Measurements from ENCODE around the gene STX2.

The STX2 gene

GRCh38 chr12:130881046-130881445 lies 42.0 kb upstream of the STX2 start:
- Histone ChIP-seq H3K9ac (ENCODE audit: low read depth, low read length, poor library complexity, severe bottlenecking) (no peak overlapping the region), H3K9me2 (replicated peaks; ENCODE audit: low read depth, low read length) (no peaks in the 10 kb centered on the region)

GRCh38 chr12:130880411-130880885 lies 41.4 kb upstream of the STX2 start:
- Histone ChIP-seq H3K27me3 (ENCODE audit: insufficient read depth, low read length, poor library complexity, severe bottlenecking) (no peaks in the 10 kb centered on the region), H3K4me2 (ENCODE audit: low read depth, low read length, poor library complexity, severe bottlenecking) (no peak overlapping the region), H3K79me2 (ENCODE audit: insufficient read depth, low read length) (peaks cover 22% of the 10 kb centered on the region), H3K9ac (ENCODE audit: low read depth, low read length, poor library complexity, severe bottlenecking) (no peak overlapping the region), H4K20me1 (ENCODE audit: insufficient read depth, low read length, poor library complexity, severe bottlenecking) (peaks cover 27% of the 10 kb centered on the region), H3K4me3 (ENCODE audit: low read length, poor library complexity, severe bottlenecking) (no peak overlapping the region), H3K9me2 (replicated peaks; ENCODE audit: low read depth, low read length) (no peaks in the 10 kb centered on the region), H3K36me3 (ENCODE audit: insufficient read depth, low read length) (peaks cover 22% of the 10 kb centered on the region), H3K4me1 (ENCODE audit: insufficient read depth, low read length, poor library complexity, severe bottlenecking) (no peaks in the 10 kb centered on the region), H3K9me3 (ENCODE audit: insufficient read depth, low read depth, low read length) (no peaks in the 10 kb centered on the region), H2AFZ (ENCODE audit: low read length) (no peak overlapping the region), H3F3A (ENCODE audit: low read depth) (peaks cover 12% of the 10 kb centered on the region; the same call in 1 of the 2 replicates)
- TF ChIP-seq, protein P1, sequence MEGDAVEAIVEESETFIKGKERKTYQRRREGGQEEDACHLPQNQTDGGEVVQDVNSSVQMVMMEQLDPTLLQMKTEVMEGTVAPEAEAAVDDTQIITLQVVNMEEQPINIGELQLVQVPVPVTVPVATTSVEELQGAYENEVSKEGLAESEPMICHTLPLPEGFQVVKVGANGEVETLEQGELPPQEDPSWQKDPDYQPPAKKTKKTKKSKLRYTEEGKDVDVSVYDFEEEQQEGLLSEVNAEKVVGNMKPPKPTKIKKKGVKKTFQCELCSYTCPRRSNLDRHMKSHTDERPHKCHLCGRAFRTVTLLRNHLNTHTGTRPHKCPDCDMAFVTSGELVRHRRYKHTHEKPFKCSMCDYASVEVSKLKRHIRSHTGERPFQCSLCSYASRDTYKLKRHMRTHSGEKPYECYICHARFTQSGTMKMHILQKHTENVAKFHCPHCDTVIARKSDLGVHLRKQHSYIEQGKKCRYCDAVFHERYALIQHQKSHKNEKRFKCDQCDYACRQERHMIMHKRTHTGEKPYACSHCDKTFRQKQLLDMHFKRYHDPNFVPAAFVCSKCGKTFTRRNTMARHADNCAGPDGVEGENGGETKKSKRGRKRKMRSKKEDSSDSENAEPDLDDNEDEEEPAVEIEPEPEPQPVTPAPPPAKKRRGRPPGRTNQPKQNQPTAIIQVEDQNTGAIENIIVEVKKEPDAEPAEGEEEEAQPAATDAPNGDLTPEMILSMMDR (conservative IDR thresholded peaks at IDR 0.05; ENCODE audit: low read length) = no peak
- TF ChIP-seq EZH2phosphoT487 (IDR thresholded peaks at IDR 0.05; ENCODE audit: borderline replicate concordance) = no peak

More at GRCh38 chr12:130881046-130881445, 42.0 kb upstream of the STX2 start:
- TF ChIP-seq, protein P1 (conservative IDR thresholded peaks at IDR 0.05; ENCODE audit: low read length) = no peak
- TF ChIP-seq EZH2phosphoT487 (IDR thresholded peaks at IDR 0.05; ENCODE audit: borderline replicate concordance) = no peak
- H3K9me3 ChIP-seq (ENCODE audit: insufficient read depth, low read depth, low read length) = no peaks in the 10 kb centered on the region
- H3K36me3 ChIP-seq (ENCODE audit: insufficient read depth, low read length) = peaks cover 16% of the 10 kb centered on the region
- H4K20me1 ChIP-seq (ENCODE audit: insufficient read depth, low read length, poor library complexity, severe bottlenecking) = peaks cover 21% of the 10 kb centered on the region
- H3K4me3 ChIP-seq (ENCODE audit: low read length, poor library complexity, severe bottlenecking) = no peak overlapping the region
- no peak overlapping the region for H3K4me2 ChIP-seq (ENCODE audit: low read depth, low read length, poor library complexity, severe bottlenecking)
- H3F3A ChIP-seq (ENCODE audit: low read depth) = peaks cover 12% of the 10 kb centered on the region; the same call in 1 of the 2 replicates
- H3K27me3 ChIP-seq (ENCODE audit: insufficient read depth, low read length, poor library complexity, severe bottlenecking) = no peaks in the 10 kb centered on the region
- no peaks in the 10 kb centered on the region for H3K4me1 ChIP-seq (ENCODE audit: insufficient read depth, low read length, poor library complexity, severe bottlenecking)
- peaks cover 16% of the 10 kb centered on the region for H3K79me2 ChIP-seq (ENCODE audit: insufficient read depth, low read length)
- H2AFZ ChIP-seq (ENCODE audit: low read length) = no peak overlapping the region

- no peak overlapping the region for H3K4me3 ChIP-seq (ENCODE audit: low read length, poor library complexity, severe bottlenecking)
- no peaks in the 10 kb centered on the region for H3K27me3 ChIP-seq (ENCODE audit: insufficient read depth, low read length, poor library complexity, severe bottlenecking)
- no peaks in the 10 kb centered on the region for H3K9me2 ChIP-seq (replicated peaks; ENCODE audit: low read depth, low read length)
- H3K4me1 ChIP-seq (ENCODE audit: insufficient read depth, low read length, poor library complexity, severe bottlenecking) = peaks cover 2% of the 10 kb centered on the region
- no peaks in the 10 kb centered on the region for H3K9me3 ChIP-seq (ENCODE audit: insufficient read depth, low read depth, low read length)
- peaks cover 12% of the 10 kb centered on the region; the same call in 1 of the 2 replicates for H3F3A ChIP-seq (ENCODE audit: low read depth)
- H2AFZ ChIP-seq (ENCODE audit: low read length) = no peak overlapping the region
- no peak overlapping the region for H3K9ac ChIP-seq (ENCODE audit: low read depth, low read length, poor library complexity, severe bottlenecking)
- peaks cover 28% of the 10 kb centered on the region for H3K36me3 ChIP-seq (ENCODE audit: insufficient read depth, low read length)
- peaks cover 33% of the 10 kb centered on the region for H4K20me1 ChIP-seq (ENCODE audit: insufficient read depth, low read length, poor library complexity, severe bottlenecking)
- H3K79me2 ChIP-seq (ENCODE audit: insufficient read depth, low read length) = peaks cover 27% of the 10 kb centered on the region
- TF ChIP-seq, protein P1 (conservative IDR thresholded peaks at IDR 0.05; ENCODE audit: low read length) = no peak
- TF ChIP-seq EZH2phosphoT487 (IDR thresholded peaks at IDR 0.05; ENCODE audit: borderline replicate concordance) = no peak
- no peak overlapping the region for H3K4me2 ChIP-seq (ENCODE audit: low read depth, low read length, poor library complexity, severe bottlenecking)
Measured at GRCh38 chr12:130879781-130880389, 40.8 kb upstream of the STX2 start.

Measured in Loucy (cell line).